IMR-90 (cell line): ENCODE data around the gene TTC16. TPM values are rescaled to one million over a fixed set of nuclear protein-coding genes. Genes with fewer than 3 reads are reported as not detected.

Experiments
- ATAC-seq: fragments of 200-7000 bp; cut with Tn5 transposase; 2 replicates; pipeline ENCODE4 v1.9.1; 2020; ENCODE audit warnings: low read depth, mild to moderate bottlenecking, moderate library complexity
- BruUV-seq: library from RNA; stranded (reverse); fragments of 400-500 nt; replicated peaks from 2 replicates; lab custom pipeline; 2021; lab: Mats Ljungman, UMichigan
- CTCF ChIA-PET: fragments of 300-600 bp; formaldehyde crosslinking; extraction: SDS; loops from one replicate; lab custom pipeline; 2021; ENCODE audit warnings: antibody characterized with exemption; lab: Yijun Ruan, JAX
- POLR2A ChIA-PET: fragments of 300-600 bp; sonication (Branson Sonifier 250); formaldehyde crosslinking; loops from one replicate; lab custom pipeline; 2022; ENCODE audit warnings: antibody characterized with exemption; ENCODE audit not compliant: unreplicated experiment; lab: Charles Lee
- DNase-seq: peaks from one replicate; pipeline ENCODE4 v3.0.0; 2013
- H2AFZ ChIP-seq: replicated peaks from 2 replicates; pipeline ENCODE3; 2013; ENCODE audit warnings: low read length, mild to moderate bottlenecking; ENCODE audit not compliant: poor library complexity
- H2AK5ac ChIP-seq: 2 replicates; pipeline ENCODE4 v1.6.1; 2013; ENCODE audit warnings: low read depth, low read length, inconsistent platforms
- H2AK9ac ChIP-seq: replicated peaks from 2 replicates; pipeline ENCODE3; 2013; ENCODE audit warnings: mild to moderate bottlenecking, low read depth, low read length, moderate library complexity; ENCODE audit not compliant: poor library complexity
- H2BK120ac ChIP-seq: 2 replicates; pipeline ENCODE4 v1.6.1; 2013; ENCODE audit warnings: low read depth, low read length, inconsistent platforms
- H2BK15ac ChIP-seq: 3 replicates; pipeline ENCODE4 v1.6.1; 2013; ENCODE audit warnings: low read depth, low read length, inconsistent platforms
- H2BK20ac ChIP-seq: 2 replicates; pipeline ENCODE4 v1.6.1; 2013; ENCODE audit warnings: low read depth, mild to moderate bottlenecking, inconsistent platforms, low read length, moderate library complexity
- H2BK5ac ChIP-seq: 2 replicates; pipeline ENCODE4 v1.6.1; 2013; ENCODE audit warnings: mild to moderate bottlenecking, low read depth, low read length, inconsistent platforms; ENCODE audit not compliant: poor library complexity, severe bottlenecking
- H3K14ac ChIP-seq: replicated peaks from 2 replicates; pipeline ENCODE4 v1.6.1; 2013; ENCODE audit warnings: low read depth, low read length, inconsistent platforms
- H3K18ac ChIP-seq: 2 replicates; pipeline ENCODE4 v1.6.1; 2013; ENCODE audit warnings: low read depth, low read length, control low read depth
- H3K23ac ChIP-seq: 2 replicates; pipeline ENCODE4 v1.6.1; 2013; ENCODE audit warnings: low read depth, low read length, inconsistent platforms
- H3K27ac ChIP-seq: 2 replicates; pipeline ENCODE4 v1.5.1; 2013; ENCODE audit warnings: mild to moderate bottlenecking, control low read depth, low read length; ENCODE audit not compliant: insufficient read depth
- H3K27me3 ChIP-seq: 2 replicates; pipeline ENCODE4 v1.6.1; 2013; ENCODE audit warnings: low read length; ENCODE audit not compliant: control insufficient read depth, insufficient read depth
- H3K36me3 ChIP-seq: 2 replicates; pipeline ENCODE4 v1.6.1; 2013; ENCODE audit warnings: low read length, mixed read lengths; ENCODE audit not compliant: control insufficient read depth, insufficient read depth
- H3K4ac ChIP-seq: 2 replicates; pipeline ENCODE4 v1.6.1; 2013; ENCODE audit warnings: low read depth, low read length, inconsistent platforms
- H3K4me1 ChIP-seq: 2 replicates; pipeline ENCODE4 v1.6.1; 2013; ENCODE audit warnings: low read length, mixed read lengths; ENCODE audit not compliant: control insufficient read depth, insufficient read depth
- H3K4me2 ChIP-seq: 2 replicates; pipeline ENCODE4 v1.6.1; 2013; ENCODE audit warnings: low read depth, mild to moderate bottlenecking, control low read depth, low read length, moderate library complexity
- H3K4me3 ChIP-seq: 2 replicates; pipeline ENCODE4 v1.5.1; 2013; ENCODE audit warnings: low read depth, mild to moderate bottlenecking, control low read depth, low read length, moderate library complexity; ENCODE audit not compliant: insufficient read depth
- H3K56ac ChIP-seq: 2 replicates; pipeline ENCODE4 v1.6.1; 2013; ENCODE audit warnings: low read length, inconsistent platforms; ENCODE audit not compliant: insufficient read depth; ENCODE audit errors: extremely low read depth
- H3K79me1 ChIP-seq, 2 experiments: 2 replicates each; pipeline ENCODE4 v1.6.1; 2013; ENCODE audit warnings: low read length in 2 of 2, inconsistent platforms in 1 of 2, low read depth in 1 of 2
- H3K9ac ChIP-seq: 2 replicates; pipeline ENCODE4 v1.6.1; 2013; ENCODE audit warnings: low read depth, low read length, control low read depth
- H3K9me1 ChIP-seq: 2 replicates; pipeline ENCODE4 v1.6.1; 2013; ENCODE audit warnings: low read length, inconsistent platforms; ENCODE audit not compliant: insufficient read depth
- H3K9me3 ChIP-seq: 2 replicates; pipeline ENCODE4 v1.6.1; 2013; ENCODE audit warnings: low read length; ENCODE audit not compliant: control insufficient read depth, insufficient read depth
- H4K20me1 ChIP-seq: 2 replicates; pipeline ENCODE4 v1.6.1; 2013; ENCODE audit warnings: low read length, inconsistent platforms; ENCODE audit not compliant: insufficient read depth
- H4K5ac ChIP-seq: 2 replicates; pipeline ENCODE4 v1.6.1; 2013; ENCODE audit warnings: mild to moderate bottlenecking, low read depth, low read length, control low read depth
- H4K8ac ChIP-seq, 2 experiments: 2 replicates each; pipeline ENCODE4 v1.6.1; 2013; ENCODE audit warnings: low read depth in 2 of 2, low read length in 2 of 2, control low read depth in 1 of 2, inconsistent platforms in 1 of 2
- H4K91ac ChIP-seq: 2 replicates; pipeline ENCODE4 v1.6.1; 2013; ENCODE audit warnings: low read depth, low read length, inconsistent platforms; ENCODE audit not compliant: insufficient read depth
- BHLHE40 ChIP-seq: fragments of 150-350 bp; IDR thresholded peaks from 2 replicates; pipeline ENCODE4 v1.6.1; 2016; ENCODE audit warnings: mild to moderate bottlenecking, low read depth, low read length
- CEBPB ChIP-seq: IDR thresholded peaks from 2 replicates; pipeline ENCODE4 v1.6.1; 2012; ENCODE audit warnings: low read depth, low read length, improper control_type of control experiment
- CHD1 ChIP-seq: IDR thresholded peaks from 2 replicates; pipeline ENCODE4 v1.6.1; 2012; ENCODE audit warnings: low read depth, low read length, improper control_type of control experiment
- CTCF ChIP-seq: conservative IDR thresholded peaks from 2 replicates; pipeline ENCODE4 v1.5.1; 2012; ENCODE audit warnings: mild to moderate bottlenecking, low read depth, low read length, improper control_type of control experiment
- ELK1 ChIP-seq: fragments of 150-350 bp; IDR thresholded peaks from 2 replicates; pipeline ENCODE4 v1.6.1; 2016; ENCODE audit warnings: low read depth, mild to moderate bottlenecking, low read length, moderate library complexity, borderline replicate concordance
- FOS ChIP-seq: fragments of 150-350 bp; IDR thresholded peaks from 2 replicates; pipeline ENCODE4 v1.6.1; 2016; ENCODE audit warnings: low read depth, low read length
- MAFK ChIP-seq: IDR thresholded peaks from 2 replicates; pipeline ENCODE4 v1.6.1; 2012; ENCODE audit warnings: low read depth, low read length, improper control_type of control experiment
- MAZ ChIP-seq: IDR thresholded peaks from 2 replicates; pipeline ENCODE4 v1.6.1; 2012; ENCODE audit warnings: low read depth, mild to moderate bottlenecking, low read length, improper control_type of control experiment, moderate library complexity, borderline replicate concordance
- MXI1 ChIP-seq: IDR thresholded peaks from 2 replicates; pipeline ENCODE4 v1.6.1; 2012; ENCODE audit warnings: low read depth, mild to moderate bottlenecking, low read length, moderate library complexity, borderline replicate concordance
- NFE2L2 ChIP-seq: fragments of 150-350 bp; IDR thresholded peaks from 2 replicates; pipeline ENCODE4 v1.6.1; 2016; ENCODE audit warnings: low read depth, mild to moderate bottlenecking, low read length
- POLR2A ChIP-seq: IDR thresholded peaks from 2 replicates; pipeline ENCODE4 v1.6.1; 2012; ENCODE audit warnings: mild to moderate bottlenecking, low read depth, low read length
- RAD21 ChIP-seq: IDR thresholded peaks from 2 replicates; pipeline ENCODE4 v1.6.1; 2012; ENCODE audit warnings: low read length, improper control_type of control experiment
- RCOR1 ChIP-seq: IDR thresholded peaks from 2 replicates; pipeline ENCODE4 v1.6.1; 2012; ENCODE audit warnings: mild to moderate bottlenecking, low read length, improper control_type of control experiment; ENCODE audit not compliant: insufficient replicate concordance
- RFX5 ChIP-seq: IDR thresholded peaks from 2 replicates; pipeline ENCODE4 v1.8.0; 2012; ENCODE audit warnings: low read depth, mild to moderate bottlenecking, low read length, moderate library complexity
- SMC3 ChIP-seq: fragments of 150-350 bp; IDR thresholded peaks from 2 replicates; pipeline ENCODE4 v1.6.1; 2016; ENCODE audit warnings: low read depth, mild to moderate bottlenecking, antibody characterized with exemption, low read length, moderate library complexity
- USF2 ChIP-seq: fragments of 150-350 bp; IDR thresholded peaks from 2 replicates; pipeline ENCODE4 v1.6.1; 2017; ENCODE audit warnings: mild to moderate bottlenecking, antibody characterized with exemption, low read length, low read depth
- WGBS, 2 experiments: methylation state at CpG; one replicate each; pipeline versions ENCODE4 v1.1.5 to v1.1.7; 2013; ENCODE audit warnings: missing lambda C conversion rate in 2 of 2; ENCODE audit not compliant: insufficient read length in 1 of 2; ENCODE audit errors: extremely low coverage in 2 of 2; 5-methylcytosine and 5-hydroxymethylcytosine counted together
- dilution Hi-C: fragments of 300-500 bp; cut with HindIII; formaldehyde crosslinking; loops from one replicate; pipeline ENCODE4 v1.14.3; 2018; ENCODE audit warnings: low sequenced_read_pairs; ENCODE audit not compliant: unreplicated experiment
- in situ Hi-C: fragments of 300-500 bp; cut with MboI; formaldehyde crosslinking; loops from 3 replicates; pipeline ENCODE4 v1.14.3; 2019; ENCODE audit warnings: low sequenced_read_pairs, inconsistent platforms, mixed read lengths
- intact Hi-C: fragments of 100-400 bp; cut with micrococcal nuclease; formaldehyde crosslinking; loops from 2 replicates; pipeline ENCODE4 v1.10.0; 2022
- polyA plus RNA-seq, 3 experiments: library from polyadenylated mRNA; depleted of rRNA; stranded (reverse); fragments of >200 nt; gene quantifications; 2 replicates each; pipeline ENCODE4 v1.2.3, GENCODE V29; 2012; ENCODE audit warnings: low replicate concordance in 1 of 3
- total RNA-seq: library from RNA; depleted of rRNA; stranded (reverse); fragments of >200 nt; gene quantifications from 2 replicates; pipeline ENCODE4 v1.2.3, GENCODE V29; 2012

Gene TTC16
- total and polyA plus RNA-seq, 2 of the 4 experiments (the other 2 are of a cell fraction): 0.02 TPM; not detected in 1

- Histone ChIP-seq H3K36me3 (peaks cover 39% of the 10 kb centered on the region), H2BK120ac (no peak overlapping the region), H4K8ac (no peak overlapping the region), H2BK15ac (no peak overlapping the region), H3K4me2 (no peak overlapping the region; the same call in 1 of the 2 replicates), H3K4me1 (peaks cover 7% of the 10 kb centered on the region; the same call in 1 of the 2 replicates), H2AK5ac (no peak overlapping the region), H3K4ac (no peak overlapping the region), H4K91ac (no peak overlapping the region), H2AFZ (no peak overlapping the region), H3K9ac (no peak overlapping the region), H2AK9ac (no peak overlapping the region), H3K27me3 (no peaks in the 10 kb centered on the region), H3K23ac (no peak overlapping the region), H3K4me3 (no peak overlapping the region), H4K20me1 (no peaks in the 10 kb centered on the region), H3K56ac (no peak overlapping the region), H3K18ac (no peak overlapping the region; the same call in 1 of the 2 replicates), H3K9me3 (no peaks in the 10 kb centered on the region), H3K14ac (no peak overlapping the region), H3K27ac (peak overlapping the region; percentile 24; the same call in 1 of the 2 replicates), H2BK20ac (no peak overlapping the region), H3K79me1 (no peaks in the 10 kb centered on the region), H2BK5ac (no peak overlapping the region), H4K5ac (no peak overlapping the region; the same call in 1 of the 2 replicates), H3K9me1 (peaks cover 4% of the 10 kb centered on the region; the same call in 1 of the 2 replicates)
- BruUV-seq: no TSS peak
- ChIA-PET POLR2A (no interaction called here), CTCF (interaction anchor here (1.0 to 1.6 kb wide), 2 partner anchors 8 to 13 kb away, joined by 3 read pairs; no protein-coding TSS in a partner anchor)
- dilution Hi-C loops: no loop called here
- TF ChIP-seq CTCF: no peak
- TF ChIP-seq NFE2L2: no peak
- TF ChIP-seq CEBPB: no peak
- no peak for TF ChIP-seq FOS
- no peak for TF ChIP-seq ELK1
- no peak for TF ChIP-seq MAFK
- TF ChIP-seq MAZ: no peak
- TF ChIP-seq RAD21: no peak
- TF ChIP-seq CHD1: no peak
- no peak for TF ChIP-seq MXI1
- no peak for TF ChIP-seq USF2
- no peak for TF ChIP-seq RFX5
- TF ChIP-seq BHLHE40: no peak
- TF ChIP-seq POLR2A: no peak
- no peak for TF ChIP-seq RCOR1
- no peak for TF ChIP-seq SMC3
- intact Hi-C loops: loop anchor here (5.0 kb wide), 1 partner anchor 51 kb away; no protein-coding TSS in a partner anchor
- ATAC-seq (no peak; the same call in 1 of the 2 replicates), DNase-seq (no peak)
- 90% methylated on average over 9 of the region's 18 CpGs; no CpG with 5 or more reads in 1 of the 2 experiments for WGBS, 2 experiments
- in situ Hi-C loops: no loop called here
These were observed 48.0 kb upstream of the TTC16 start for GRCh38 chr9:127667906-127668305.
